Measurements from ENCODE around the gene SLC35E3. TPM values are rescaled to one million over a fixed set of nuclear protein-coding genes. Genes with fewer than 3 reads are reported as not detected.

SLC35E3 gene
- total RNA-seq, 1 donor from 2014 or later, result 2.6 TPM

- no peak for DNase-seq
- intact Hi-C loops (cut with DNase I), result no loop called here
- no peak for ATAC-seq (ENCODE audit: poor library complexity)
These were observed 77.7 kb downstream of the SLC35E3 start for GRCh38 chr12:68823696-68824095.

- ATAC-seq (ENCODE audit: poor library complexity) (no peak), DNase-seq (no peak)
- intact Hi-C loops (cut with DNase I), result no loop called here
These were observed 78.2 kb downstream of the SLC35E3 start for GRCh38 chr12:68824131-68824530.

- ATAC-seq (ENCODE audit: poor library complexity) (no peak), DNase-seq (no peak)
- intact Hi-C loops (cut with DNase I), result no loop called here
These were observed 78.7 kb downstream of the SLC35E3 start for GRCh38 chr12:68824597-68825250.

- DNase-seq (no peak), ATAC-seq (ENCODE audit: poor library complexity) (no peak)
- intact Hi-C loops (cut with DNase I), result no loop called here
These were observed 79.7 kb downstream of the SLC35E3 start for GRCh38 chr12:68825569-68826217.

GRCh38 chr12:68827895-68828671 lies 82.1 kb downstream of the SLC35E3 start:
- DNase-seq, result no peak
- intact Hi-C loops (cut with DNase I), result no loop called here
- no peak for ATAC-seq (ENCODE audit: poor library complexity)

- DNase-seq (no peak), ATAC-seq (ENCODE audit: poor library complexity) (no peak)
- intact Hi-C loops (cut with DNase I), result no loop called here
These were observed 82.7 kb downstream of the SLC35E3 start for GRCh38 chr12:68828672-68829068.

Other genes starting within 250 kb of the SLC35E3 start
- 45.9 TPM for gene RAP1B, start 135.3 kb upstream of the SLC35E3 start, total RNA-seq
- gene NUP107, start 59.2 kb upstream of the SLC35E3 start, total RNA-seq, result 15.7 TPM
- 38.1 TPM for gene MDM2, start 62.0 kb downstream of the SLC35E3 start, total RNA-seq
- 7.7 TPM for gene CPM, start 187.0 kb downstream of the SLC35E3 start, total RNA-seq